ENCODE results near the gene ZNF862. TPM values are rescaled to one million over a fixed set of nuclear protein-coding genes. Genes with fewer than 3 reads are reported as not detected.

ZNF862 gene
- total RNA-seq, 1 donor from 2014 or later = 19.6 TPM

DNA sequence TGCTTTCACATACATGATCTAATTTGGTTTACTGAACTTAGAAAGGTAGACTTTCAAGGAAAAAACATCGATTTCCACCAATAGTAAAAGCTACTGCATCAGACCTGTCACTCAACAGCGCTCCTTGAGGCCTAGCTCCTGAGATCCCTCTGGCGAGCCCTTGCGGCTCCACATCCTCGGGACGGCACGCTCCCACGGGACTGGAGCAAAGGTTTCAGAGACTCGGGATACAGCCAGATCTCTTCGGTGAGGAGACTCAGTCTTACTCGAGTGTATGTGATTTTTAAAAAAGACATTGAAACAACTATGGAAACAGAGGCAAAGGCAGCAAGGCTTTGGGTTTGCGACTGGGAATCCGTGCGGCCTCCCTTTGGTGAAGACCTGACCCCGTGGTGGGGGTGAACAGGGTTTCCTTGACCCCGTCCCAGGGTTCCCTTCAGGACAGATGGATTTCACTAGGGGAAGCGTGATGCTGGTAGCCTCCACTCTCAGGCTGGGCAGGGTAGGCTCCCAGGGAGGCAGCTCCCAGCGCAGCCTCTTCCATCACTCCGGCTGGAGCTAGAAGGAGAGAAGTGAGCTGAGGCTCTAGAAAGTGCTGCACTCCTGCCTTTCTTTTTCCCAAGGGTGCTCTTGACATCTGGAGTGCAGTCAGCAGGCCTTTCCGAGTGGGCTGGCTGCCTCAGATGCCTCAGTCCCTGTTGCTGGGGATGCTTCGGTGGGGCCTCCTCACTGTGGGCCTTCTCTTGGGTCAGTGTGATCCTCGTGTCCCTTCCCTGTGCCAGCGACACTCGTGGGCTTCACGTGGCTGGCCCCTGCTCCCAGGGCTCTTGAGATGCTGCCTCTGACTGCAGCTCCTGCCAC, 29.8 kb downstream of the ZNF862 start:
- Mint-ChIP-seq H3K27ac (ENCODE audit: unreplicated experiment) (no peak overlapping the region), H3K36me3 (ENCODE audit: low read depth) (no peaks in the 10 kb centered on the region), H3K4me1 (peaks cover 8% of the 10 kb centered on the region), H3K4me3 (no peak overlapping the region), H3K9me3 (no peaks in the 10 kb centered on the region), H3K27me3 (ENCODE audit: low read depth) (no peaks in the 10 kb centered on the region)
- TF ChIP-seq, protein P1, sequence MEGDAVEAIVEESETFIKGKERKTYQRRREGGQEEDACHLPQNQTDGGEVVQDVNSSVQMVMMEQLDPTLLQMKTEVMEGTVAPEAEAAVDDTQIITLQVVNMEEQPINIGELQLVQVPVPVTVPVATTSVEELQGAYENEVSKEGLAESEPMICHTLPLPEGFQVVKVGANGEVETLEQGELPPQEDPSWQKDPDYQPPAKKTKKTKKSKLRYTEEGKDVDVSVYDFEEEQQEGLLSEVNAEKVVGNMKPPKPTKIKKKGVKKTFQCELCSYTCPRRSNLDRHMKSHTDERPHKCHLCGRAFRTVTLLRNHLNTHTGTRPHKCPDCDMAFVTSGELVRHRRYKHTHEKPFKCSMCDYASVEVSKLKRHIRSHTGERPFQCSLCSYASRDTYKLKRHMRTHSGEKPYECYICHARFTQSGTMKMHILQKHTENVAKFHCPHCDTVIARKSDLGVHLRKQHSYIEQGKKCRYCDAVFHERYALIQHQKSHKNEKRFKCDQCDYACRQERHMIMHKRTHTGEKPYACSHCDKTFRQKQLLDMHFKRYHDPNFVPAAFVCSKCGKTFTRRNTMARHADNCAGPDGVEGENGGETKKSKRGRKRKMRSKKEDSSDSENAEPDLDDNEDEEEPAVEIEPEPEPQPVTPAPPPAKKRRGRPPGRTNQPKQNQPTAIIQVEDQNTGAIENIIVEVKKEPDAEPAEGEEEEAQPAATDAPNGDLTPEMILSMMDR (conservative IDR thresholded peaks at IDR 0.05) = no peak
- no peak for DNase-seq (ENCODE audit: low read depth, low spot score)

DNA sequence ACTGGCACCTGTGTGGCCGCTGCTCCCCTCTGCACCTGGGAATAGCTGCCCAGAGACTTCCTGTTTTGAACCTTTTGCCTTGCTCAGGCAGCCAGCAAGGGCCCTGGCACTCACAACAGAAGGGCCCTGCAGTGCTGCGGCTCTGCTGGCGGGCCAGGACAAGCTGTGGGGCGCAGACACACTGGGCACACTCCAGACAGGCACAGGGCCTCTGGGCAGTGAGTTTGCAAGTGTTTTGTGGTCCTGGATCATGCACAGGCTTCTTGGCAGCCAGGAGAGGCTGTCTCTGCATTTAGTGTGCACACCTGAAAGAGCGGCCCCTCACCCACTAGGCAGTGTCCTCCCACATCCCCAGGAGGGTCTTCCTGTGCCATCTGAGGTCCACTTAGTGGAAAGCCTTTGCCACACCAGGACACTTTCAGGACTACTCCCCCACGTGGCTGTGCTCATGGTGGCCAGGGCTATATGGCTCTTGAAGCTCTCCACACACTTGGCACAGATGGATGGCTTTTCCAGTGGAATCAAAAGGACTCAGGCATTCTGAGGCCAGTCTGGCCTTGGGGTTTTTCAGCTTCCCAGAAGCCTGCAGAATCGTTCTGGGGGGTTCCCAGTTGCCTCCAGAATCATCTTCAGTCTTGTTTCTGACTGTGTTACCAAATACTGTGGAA, 30.6 kb downstream of the ZNF862 start:
- no peak for DNase-seq (ENCODE audit: low read depth, low spot score)
- no peaks in the 10 kb centered on the region for H3K36me3 Mint-ChIP-seq (ENCODE audit: low read depth)
- H3K4me3 Mint-ChIP-seq = no peak overlapping the region
- peaks cover 8% of the 10 kb centered on the region for H3K4me1 Mint-ChIP-seq
- no peaks in the 10 kb centered on the region for H3K27me3 Mint-ChIP-seq (ENCODE audit: low read depth)
- no peaks in the 10 kb centered on the region for H3K9me3 Mint-ChIP-seq
- no peak overlapping the region for H3K27ac Mint-ChIP-seq (ENCODE audit: unreplicated experiment)
- TF ChIP-seq, protein P1 (conservative IDR thresholded peaks at IDR 0.05) = no peak

DNA sequence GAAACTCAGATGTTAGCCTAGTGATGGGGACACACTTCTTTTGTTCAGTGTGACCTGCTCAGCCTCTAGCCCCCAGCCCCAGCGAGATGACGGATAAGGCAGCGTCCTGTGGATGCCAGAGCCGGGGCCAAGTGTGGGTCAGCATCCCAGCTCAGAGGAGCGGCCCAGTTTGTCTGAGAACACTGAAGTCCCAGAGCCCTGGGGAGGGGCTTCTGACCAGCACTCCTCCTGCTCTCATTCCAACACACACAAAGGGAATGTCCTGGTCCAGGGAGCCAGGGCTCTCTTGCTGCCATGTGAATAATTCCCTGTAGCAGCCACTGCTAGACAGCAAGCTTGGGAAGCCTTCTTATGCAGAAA, 31.1 kb downstream of the ZNF862 start:
- Mint-ChIP-seq H3K27me3 (ENCODE audit: low read depth) (no peaks in the 10 kb centered on the region), H3K36me3 (ENCODE audit: low read depth) (no peaks in the 10 kb centered on the region), H3K4me3 (no peak overlapping the region), H3K4me1 (peaks cover 10% of the 10 kb centered on the region), H3K9me3 (no peaks in the 10 kb centered on the region), H3K27ac (ENCODE audit: unreplicated experiment) (no peak overlapping the region)
- TF ChIP-seq, protein P1 (conservative IDR thresholded peaks at IDR 0.05) = no peak
- no peak for DNase-seq (ENCODE audit: low read depth, low spot score)

DNA sequence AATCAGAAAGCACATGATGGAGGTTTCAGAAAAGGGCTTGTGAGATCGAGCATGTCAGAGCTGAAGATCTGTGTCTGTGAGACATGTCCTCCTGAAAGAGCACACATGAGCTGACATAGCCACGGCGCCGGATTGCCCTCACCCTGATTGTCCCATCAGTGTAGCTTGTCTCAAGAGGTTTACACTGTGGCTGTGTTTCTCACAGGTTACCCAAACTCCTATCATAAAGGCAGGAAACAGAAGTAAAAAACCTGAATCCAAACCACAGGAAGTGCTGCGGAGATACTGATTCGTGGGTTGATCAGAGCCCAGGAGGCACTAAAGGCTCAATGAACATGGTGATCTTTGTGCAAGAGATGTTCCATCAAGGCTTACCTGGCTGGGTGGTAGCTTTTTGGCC, 31.7 kb downstream of the ZNF862 start:
- H3K36me3 Mint-ChIP-seq (ENCODE audit: low read depth) = no peaks in the 10 kb centered on the region
- H3K9me3 Mint-ChIP-seq = no peaks in the 10 kb centered on the region
- TF ChIP-seq, protein P1 (conservative IDR thresholded peaks at IDR 0.05) = no peak
- no peak overlapping the region for H3K27ac Mint-ChIP-seq (ENCODE audit: unreplicated experiment)
- no peaks in the 10 kb centered on the region for H3K27me3 Mint-ChIP-seq (ENCODE audit: low read depth)
- no peak overlapping the region for H3K4me3 Mint-ChIP-seq
- no peak for DNase-seq (ENCODE audit: low read depth, low spot score)
- peaks cover 16% of the 10 kb centered on the region for H3K4me1 Mint-ChIP-seq

DNA sequence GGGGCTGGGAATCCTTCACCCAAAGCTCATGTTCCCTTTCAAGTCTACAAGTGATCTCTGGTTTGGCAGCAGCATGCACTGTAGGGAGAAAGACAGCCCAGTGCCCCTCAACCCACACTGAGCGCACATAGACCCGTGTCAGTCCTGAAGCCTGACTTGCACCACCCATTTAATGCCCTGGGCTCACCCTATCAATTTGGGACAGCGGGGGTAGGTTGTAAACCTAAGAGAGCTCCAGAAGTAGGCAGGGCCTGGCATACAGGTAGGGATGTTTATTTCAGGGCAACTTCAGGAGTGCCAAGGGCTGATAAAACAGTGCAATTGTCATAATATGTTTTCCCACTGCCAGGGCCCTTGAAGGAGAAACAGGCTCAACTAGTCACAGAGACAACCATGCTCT, 32.1 kb downstream of the ZNF862 start:
- no peak for DNase-seq (ENCODE audit: low read depth, low spot score)
- TF ChIP-seq, protein P1 (conservative IDR thresholded peaks at IDR 0.05) = no peak
- H3K9me3 Mint-ChIP-seq = no peaks in the 10 kb centered on the region
- H3K27me3 Mint-ChIP-seq (ENCODE audit: low read depth) = no peaks in the 10 kb centered on the region
- H3K36me3 Mint-ChIP-seq (ENCODE audit: low read depth) = no peaks in the 10 kb centered on the region
- H3K4me3 Mint-ChIP-seq = peak overlapping the region; percentile 41
- no peak overlapping the region for H3K27ac Mint-ChIP-seq (ENCODE audit: unreplicated experiment)
- peaks cover 20% of the 10 kb centered on the region for H3K4me1 Mint-ChIP-seq

Measured in neural crest cell (in vitro differentiated cells).